Stomach (tissue), 4 donors: ENCODE results near the gene EDEM2.

ENCODE experiments used
- EP300 ChIP-seq: sonication (generic); formaldehyde crosslinking; IDR thresholded peaks from one replicate; pipeline ENCODE4 v1.6.1; 2017; ENCODE audit warnings: antibody characterized with exemption
- TF ChIP-seq, protein P1 (sequence below), 7 experiments: fragments of 450-650 bp in 4 of 7; fragments of 200-600 bp in 3 of 7; sonication (generic) in 3 of 7; IDR thresholded peaks; one replicate each; pipeline ENCODE4 v1.5.1; 2016 to 2019; ENCODE audit warnings: antibody characterized with exemption in 7 of 7, control low read depth in 2 of 7, mild to moderate bottlenecking in 1 of 7

DNA sequence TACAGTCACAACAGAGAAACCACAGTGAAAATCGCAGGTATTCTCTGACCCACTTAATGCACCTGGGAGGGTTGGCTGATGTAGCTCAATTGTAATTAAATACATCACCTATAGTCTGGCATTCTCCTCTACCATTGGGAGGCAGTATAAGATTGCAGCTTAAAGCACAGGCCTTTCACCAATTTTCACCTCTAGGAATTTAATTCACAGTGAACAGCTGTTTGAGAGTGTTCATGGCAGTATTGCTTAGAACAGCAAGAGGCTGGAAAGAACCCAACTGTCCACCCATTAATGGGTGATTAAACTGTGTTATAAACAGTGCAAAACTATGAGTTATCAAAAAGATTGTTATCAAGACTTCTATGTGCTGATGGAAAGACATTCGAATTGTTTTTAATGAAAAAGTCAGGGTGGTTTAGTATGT lies 2.0 kb downstream of the EDEM2 start:
- TF ChIP-seq, protein P1, sequence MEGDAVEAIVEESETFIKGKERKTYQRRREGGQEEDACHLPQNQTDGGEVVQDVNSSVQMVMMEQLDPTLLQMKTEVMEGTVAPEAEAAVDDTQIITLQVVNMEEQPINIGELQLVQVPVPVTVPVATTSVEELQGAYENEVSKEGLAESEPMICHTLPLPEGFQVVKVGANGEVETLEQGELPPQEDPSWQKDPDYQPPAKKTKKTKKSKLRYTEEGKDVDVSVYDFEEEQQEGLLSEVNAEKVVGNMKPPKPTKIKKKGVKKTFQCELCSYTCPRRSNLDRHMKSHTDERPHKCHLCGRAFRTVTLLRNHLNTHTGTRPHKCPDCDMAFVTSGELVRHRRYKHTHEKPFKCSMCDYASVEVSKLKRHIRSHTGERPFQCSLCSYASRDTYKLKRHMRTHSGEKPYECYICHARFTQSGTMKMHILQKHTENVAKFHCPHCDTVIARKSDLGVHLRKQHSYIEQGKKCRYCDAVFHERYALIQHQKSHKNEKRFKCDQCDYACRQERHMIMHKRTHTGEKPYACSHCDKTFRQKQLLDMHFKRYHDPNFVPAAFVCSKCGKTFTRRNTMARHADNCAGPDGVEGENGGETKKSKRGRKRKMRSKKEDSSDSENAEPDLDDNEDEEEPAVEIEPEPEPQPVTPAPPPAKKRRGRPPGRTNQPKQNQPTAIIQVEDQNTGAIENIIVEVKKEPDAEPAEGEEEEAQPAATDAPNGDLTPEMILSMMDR (IDR thresholded peaks at IDR 0.05), result peak in 5 of 7 experiments; percentile 8 to 79 (median 47)
- TF ChIP-seq EP300, result no peak
